Measurements from ENCODE around the gene HYOU1.

HYOU1 gene

GRCh38 chr11:119041821-119042514 lies 15.0 kb downstream of the HYOU1 start:
- TF ChIP-seq TAF1 (IDR thresholded peaks at IDR 0.05; ENCODE audit: borderline replicate concordance, insufficient read depth, low read length) (no peak), SIN3A (IDR thresholded peaks at IDR 0.05; ENCODE audit: borderline replicate concordance, insufficient read depth, low read length) (no peak), REST (IDR thresholded peaks at IDR 0.05; ENCODE audit: insufficient read depth in 1 of 2, low read depth in 2 of 2, low read length in 2 of 2) (no peak), FOXP2 (optimal IDR thresholded peaks at IDR 0.05; ENCODE audit: borderline replicate concordance, extremely low read depth, extremely low read length, insufficient read depth) (no peak), POLR2AphosphoS5 (IDR thresholded peaks at IDR 0.05; ENCODE audit: low read depth, low read length) (no peak)

- TF ChIP-seq REST (IDR thresholded peaks at IDR 0.05; ENCODE audit: insufficient read depth in 1 of 2, low read depth in 2 of 2, low read length in 2 of 2) (no peak), FOXP2 (optimal IDR thresholded peaks at IDR 0.05; ENCODE audit: borderline replicate concordance, extremely low read depth, extremely low read length, insufficient read depth) (no peak), POLR2AphosphoS5 (IDR thresholded peaks at IDR 0.05; ENCODE audit: low read depth, low read length) (no peak), TAF1 (IDR thresholded peaks at IDR 0.05; ENCODE audit: borderline replicate concordance, insufficient read depth, low read length) (no peak)
Measured at GRCh38 chr11:119038884-119039283, 18.1 kb downstream of the HYOU1 start.

GRCh38 chr11:119034813-119035212 lies 22.2 kb downstream of the HYOU1 start:
- TF ChIP-seq FOXP2 (optimal IDR thresholded peaks at IDR 0.05; ENCODE audit: borderline replicate concordance, extremely low read depth, extremely low read length, insufficient read depth) = no peak
- TF ChIP-seq POLR2AphosphoS5 (IDR thresholded peaks at IDR 0.05; ENCODE audit: low read depth, low read length) = no peak
- TF ChIP-seq TAF1 (IDR thresholded peaks at IDR 0.05; ENCODE audit: borderline replicate concordance, insufficient read depth, low read length) = no peak
- TF ChIP-seq REST (IDR thresholded peaks at IDR 0.05; ENCODE audit: insufficient read depth in 1 of 2, low read depth in 2 of 2, low read length in 2 of 2) = no peak
- TF ChIP-seq SIN3A (IDR thresholded peaks at IDR 0.05; ENCODE audit: borderline replicate concordance, insufficient read depth, low read length) = no peak

GRCh38 chr11:119031912-119032280 lies 25.1 kb downstream of the HYOU1 start:
- no peak for TF ChIP-seq POLR2AphosphoS5 (IDR thresholded peaks at IDR 0.05; ENCODE audit: low read depth, low read length)
- TF ChIP-seq REST (IDR thresholded peaks at IDR 0.05; ENCODE audit: insufficient read depth in 1 of 2, low read depth in 2 of 2, low read length in 2 of 2) = no peak
- no peak for TF ChIP-seq TAF1 (IDR thresholded peaks at IDR 0.05; ENCODE audit: borderline replicate concordance, insufficient read depth, low read length)
- no peak for TF ChIP-seq FOXP2 (optimal IDR thresholded peaks at IDR 0.05; ENCODE audit: borderline replicate concordance, extremely low read depth, extremely low read length, insufficient read depth)

Measured in PFSK-1 (cell line).